A673 (cell line): Measurements from ENCODE around the gene AMOTL1. TPM values are rescaled to one million over a fixed set of nuclear protein-coding genes. Genes with fewer than 3 reads are reported as not detected.

Experiments
- BruUV-seq: library from RNA; stranded (reverse); fragments of 400-500 nt; replicated peaks from 2 replicates; lab custom pipeline; 2021; lab: Mats Ljungman, UMichigan
- CTCF ChIA-PET: fragments of 300-600 bp; sonication (Branson Sonifier 250); formaldehyde crosslinking; loops from one replicate; lab custom pipeline; 2022; ENCODE audit warnings: antibody characterized with exemption; lab: Charles Lee
- POLR2A ChIA-PET: fragments of 300-600 bp; sonication (Branson Sonifier 250); formaldehyde crosslinking; loops from one replicate; lab custom pipeline; 2022; ENCODE audit warnings: antibody characterized with exemption; ENCODE audit not compliant: low non-redundant PET; lab: Charles Lee
- DNase-seq: peaks from one replicate; pipeline ENCODE4 v3.0.0-alpha.2; 2015; ENCODE audit warnings: low spot score
- H3K27ac ChIP-seq: fragments of 200-600 bp; sonication (generic); 2 replicates; pipeline ENCODE4 v1.5.1; 2016; ENCODE audit warnings: mixed run types, low read depth, mild to moderate bottlenecking, mixed read lengths, antibody characterized with exemption, low read length; ENCODE audit not compliant: poor library complexity, severe bottlenecking
- H3K27me3 ChIP-seq: fragments of 200-600 bp; sonication (generic); replicated peaks from 2 replicates; pipeline ENCODE4 v1.6.1; 2017; ENCODE audit warnings: mixed run types, low read depth, mild to moderate bottlenecking, mixed read lengths, antibody characterized with exemption, low read length; ENCODE audit not compliant: insufficient read depth, poor library complexity
- H3K36me3 ChIP-seq: fragments of 200-600 bp; sonication (generic); 2 replicates; pipeline ENCODE4 v1.6.1; 2016; ENCODE audit warnings: mixed run types, mild to moderate bottlenecking, mixed read lengths, antibody characterized with exemption, low read length; ENCODE audit not compliant: insufficient read depth, poor library complexity, severe bottlenecking
- H3K4me1 ChIP-seq: fragments of 200-600 bp; sonication (generic); 2 replicates; pipeline ENCODE4 v1.6.1; 2017; ENCODE audit warnings: mixed run types, mild to moderate bottlenecking, mixed read lengths, antibody characterized with exemption, low read length; ENCODE audit not compliant: insufficient read depth, poor library complexity, severe bottlenecking
- H3K4me3 ChIP-seq: fragments of 200-600 bp; sonication (generic); 2 replicates; pipeline ENCODE4 v1.5.1; 2016; ENCODE audit warnings: low read depth, mixed run types, mild to moderate bottlenecking, mixed read lengths, low read length; ENCODE audit not compliant: poor library complexity, severe bottlenecking
- H3K9me3 ChIP-seq: fragments of 200-600 bp; sonication (generic); 2 replicates; pipeline ENCODE4 v1.6.1; 2016; ENCODE audit warnings: mixed run types, low read depth, mild to moderate bottlenecking, mixed read lengths, antibody characterized with exemption, low read length; ENCODE audit not compliant: poor library complexity, severe bottlenecking
- EZH2 ChIP-seq: fragments of 200-600 bp; sonication (generic); IDR thresholded peaks from 2 replicates; pipeline ENCODE4 v1.6.1; 2017; ENCODE audit warnings: borderline replicate concordance, low read depth, mild to moderate bottlenecking, mixed read lengths, antibody characterized with exemption, low read length; ENCODE audit not compliant: poor library complexity, severe bottlenecking
- intact Hi-C: fragments of 100-400 bp; cut with micrococcal nuclease; formaldehyde crosslinking; loops from one replicate; pipeline ENCODE4 v1.10.0; 2022; ENCODE audit not compliant: unreplicated experiment
- total RNA-seq: library from RNA; stranded (reverse); gene quantifications from 2 replicates; pipeline ENCODE4 v1.2.3, GENCODE V29; 2021
- TF ChIP-seq, protein P1 (sequence below): fragments of 300-800, 200-600 bp; sonication (generic); conservative IDR thresholded peaks from 2 replicates; pipeline ENCODE4 v1.5.1; 2017; ENCODE audit warnings: low read depth, mild to moderate bottlenecking, antibody characterized with exemption, low read length, moderate library complexity, mixed read lengths

Gene AMOTL1
- total RNA-seq, 1 experiment from 2014 or later, result 68.5 TPM

DNA sequence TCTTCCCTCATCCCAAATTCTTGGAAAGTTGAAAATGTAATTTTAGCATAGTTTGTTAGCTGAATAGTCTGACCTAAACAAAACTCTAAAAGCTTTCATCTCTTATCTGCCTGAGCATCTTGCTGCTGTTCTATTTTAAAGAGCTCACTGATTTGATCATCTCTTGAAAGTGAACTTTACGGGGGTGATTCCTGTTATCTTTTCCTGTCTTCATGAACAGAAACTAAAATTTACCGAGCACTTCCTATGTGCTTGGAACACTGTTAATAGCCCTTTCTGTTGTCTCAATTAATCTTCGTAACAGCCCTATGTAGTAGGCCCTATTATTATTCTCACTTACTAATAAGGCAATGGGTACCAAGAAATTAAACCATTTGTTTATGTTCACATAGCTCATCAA is 12.3 kb downstream of the AMOTL1 start:
- ChIA-PET POLR2A (no interaction called here), CTCF (no interaction called here)
- peak overlapping the region; percentile 0 for H3K4me3 ChIP-seq
- H3K4me1 ChIP-seq, result peaks cover 57% of the 10 kb centered on the region
- no TSS peak for BruUV-seq
- H3K27me3 ChIP-seq, result no peaks in the 10 kb centered on the region
- DNase-seq, result no peak
- H3K36me3 ChIP-seq, result no peaks in the 10 kb centered on the region
- TF ChIP-seq, protein P1, sequence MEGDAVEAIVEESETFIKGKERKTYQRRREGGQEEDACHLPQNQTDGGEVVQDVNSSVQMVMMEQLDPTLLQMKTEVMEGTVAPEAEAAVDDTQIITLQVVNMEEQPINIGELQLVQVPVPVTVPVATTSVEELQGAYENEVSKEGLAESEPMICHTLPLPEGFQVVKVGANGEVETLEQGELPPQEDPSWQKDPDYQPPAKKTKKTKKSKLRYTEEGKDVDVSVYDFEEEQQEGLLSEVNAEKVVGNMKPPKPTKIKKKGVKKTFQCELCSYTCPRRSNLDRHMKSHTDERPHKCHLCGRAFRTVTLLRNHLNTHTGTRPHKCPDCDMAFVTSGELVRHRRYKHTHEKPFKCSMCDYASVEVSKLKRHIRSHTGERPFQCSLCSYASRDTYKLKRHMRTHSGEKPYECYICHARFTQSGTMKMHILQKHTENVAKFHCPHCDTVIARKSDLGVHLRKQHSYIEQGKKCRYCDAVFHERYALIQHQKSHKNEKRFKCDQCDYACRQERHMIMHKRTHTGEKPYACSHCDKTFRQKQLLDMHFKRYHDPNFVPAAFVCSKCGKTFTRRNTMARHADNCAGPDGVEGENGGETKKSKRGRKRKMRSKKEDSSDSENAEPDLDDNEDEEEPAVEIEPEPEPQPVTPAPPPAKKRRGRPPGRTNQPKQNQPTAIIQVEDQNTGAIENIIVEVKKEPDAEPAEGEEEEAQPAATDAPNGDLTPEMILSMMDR, result no peak
- TF ChIP-seq EZH2, result no peak
- no peaks in the 10 kb centered on the region for H3K9me3 ChIP-seq
- H3K27ac ChIP-seq, result no peak overlapping the region
- intact Hi-C loops, result no loop called here

DNA sequence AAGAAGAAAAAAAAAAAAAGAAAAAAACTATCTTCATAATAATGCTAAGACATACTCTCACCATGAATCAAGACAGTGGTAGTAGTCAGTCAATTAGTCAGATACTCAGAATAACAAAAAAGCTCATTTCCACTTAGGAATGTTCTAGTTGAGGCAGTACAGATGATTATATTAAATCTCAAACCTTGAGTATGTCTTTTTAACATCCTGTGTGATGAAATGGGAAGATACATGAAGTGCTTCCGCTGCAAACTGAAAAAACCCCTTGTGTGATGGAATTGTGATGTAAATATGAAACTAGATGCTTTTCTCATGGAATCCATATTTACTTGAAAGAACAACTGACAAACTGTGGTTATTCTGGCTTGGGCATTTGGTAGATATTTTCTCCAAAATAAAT is 13.7 kb downstream of the AMOTL1 start:
- H3K4me1 ChIP-seq, result peaks cover 60% of the 10 kb centered on the region
- POLR2A ChIA-PET, result no interaction called here
- intact Hi-C loops, result no loop called here
- no peak overlapping the region for H3K27ac ChIP-seq
- H3K4me3 ChIP-seq, result no peak overlapping the region
- TF ChIP-seq EZH2, result no peak
- TF ChIP-seq, protein P1, result no peak
- CTCF ChIA-PET, result no interaction called here
- no TSS peak for BruUV-seq
- H3K27me3 ChIP-seq, result no peaks in the 10 kb centered on the region
- H3K9me3 ChIP-seq, result no peaks in the 10 kb centered on the region
- no peak for DNase-seq
- H3K36me3 ChIP-seq, result no peaks in the 10 kb centered on the region

GRCh38 chr11:94782446-94782845 is 14.3 kb downstream of the AMOTL1 start:
- ChIA-PET CTCF (no interaction called here), POLR2A (no interaction called here)
- H3K4me1 ChIP-seq, result peaks cover 59% of the 10 kb centered on the region
- H3K4me3 ChIP-seq, result no peak overlapping the region
- BruUV-seq, result no TSS peak
- H3K36me3 ChIP-seq, result no peaks in the 10 kb centered on the region
- no peaks in the 10 kb centered on the region for H3K27me3 ChIP-seq
- TF ChIP-seq EZH2, result no peak
- TF ChIP-seq, protein P1, result no peak
- H3K27ac ChIP-seq, result no peak overlapping the region
- no peak for DNase-seq
- H3K9me3 ChIP-seq, result no peaks in the 10 kb centered on the region
- intact Hi-C loops, result no loop called here
